Hematopoietic multipotent progenitor cell (in vitro differentiated cells): ENCODE data around the gene CIBAR2. TPM values are rescaled to one million over a fixed set of nuclear protein-coding genes. Genes with fewer than 3 reads are reported as not detected.

ENCODE experiments used
- total RNA-seq: library from RNA; depleted of rRNA; stranded (reverse); fragments of >200 nt; gene quantifications from one replicate; pipeline ENCODE4 v1.2.3, GENCODE V29; 2012

The CIBAR2 gene
- total RNA-seq, 1 donor = not detected

Other genes starting within 250 kb of the CIBAR2 start
- gene ZDHHC7, start 100.9 kb downstream of the CIBAR2 start, total RNA-seq = 56.6 TPM
- 3.2 TPM for gene KIAA0513, start 84.7 kb downstream of the CIBAR2 start, total RNA-seq